CD14-positive monocyte (primary cell): ENCODE data around the gene SH3YL1. TPM values are rescaled to one million over a fixed set of nuclear protein-coding genes. Genes with fewer than 3 reads are reported as not detected.

ENCODE experiments used
- DNase-seq, 3 donors: peaks; one replicate each; pipeline ENCODE4 v3.0.0-alpha.2; 2011 to 2022
- H2AFZ ChIP-seq: 2 replicates; pipeline ENCODE4 v1.6.0; 2012; ENCODE audit warnings: mild to moderate bottlenecking, low read depth, low read length, inconsistent platforms; ENCODE audit not compliant: insufficient read depth, poor library complexity, severe bottlenecking
- H3K27ac ChIP-seq, 2 donors: 1 replicate in 1 of 2; 2 replicates in 1 of 2; pipeline ENCODE4 v1.5.1; 2012 to 2013; ENCODE audit warnings: low read length in 2 of 2, control low read depth in 1 of 2, inconsistent platforms in 1 of 2, low read depth in 1 of 2, mild to moderate bottlenecking in 1 of 2
- H3K27me3 ChIP-seq, 2 donors: one replicate each; pipeline versions ENCODE4 v1.6.0 to v1.6.1; 2011 to 2013; ENCODE audit warnings: low read length in 2 of 2; ENCODE audit not compliant: control insufficient read depth in 2 of 2, insufficient read depth in 2 of 2
- H3K36me3 ChIP-seq, 2 donors: replicated peaks in 1 of 2; 1 replicate in 1 of 2; 2 replicates in 1 of 2; pipeline versions ENCODE4 v1.5.1 to v1.6.1; 2012 to 2013; ENCODE audit warnings: low read length in 2 of 2, control low read depth in 1 of 2, inconsistent platforms in 1 of 2, mild to moderate bottlenecking in 1 of 2; ENCODE audit not compliant: insufficient read depth in 2 of 2, control insufficient read depth in 1 of 2
- H3K4me1 ChIP-seq, 2 donors: 1 replicate in 1 of 2; 2 replicates in 1 of 2; pipeline versions ENCODE4 v1.5.1 to v1.6.1; 2012 to 2013; ENCODE audit warnings: low read length in 2 of 2, control low read depth in 1 of 2, inconsistent platforms in 1 of 2, mild to moderate bottlenecking in 1 of 2, moderate library complexity in 1 of 2; ENCODE audit not compliant: insufficient read depth in 2 of 2, control insufficient read depth in 1 of 2
- H3K4me2 ChIP-seq: replicated peaks from 2 replicates; pipeline ENCODE3; 2012; ENCODE audit warnings: low read length, moderate library complexity, mild to moderate bottlenecking; ENCODE audit not compliant: poor library complexity, severe bottlenecking; ENCODE audit errors: extremely low read depth
- H3K4me3 ChIP-seq, 3 experiments: fragments of 200-600 bp in 1 of 3; sonication (generic) in 1 of 3; replicated peaks in 1 of 3; 1 replicate in 2 of 3; 2 replicates in 1 of 3; pipeline ENCODE4 v1.5.1; 2011 to 2013; ENCODE audit warnings: low read length in 3 of 3, mild to moderate bottlenecking in 3 of 3, control low read depth in 2 of 3, low read depth in 2 of 3, inconsistent platforms in 1 of 3, moderate library complexity in 1 of 3
- H3K79me2 ChIP-seq: 2 replicates; pipeline ENCODE4 v1.6.0; 2012; ENCODE audit warnings: mild to moderate bottlenecking, control low read depth, inconsistent platforms, low read length, moderate library complexity; ENCODE audit not compliant: insufficient read depth
- H3K9ac ChIP-seq: 2 replicates; pipeline ENCODE4 v1.6.0; 2017; ENCODE audit warnings: low read length, mild to moderate bottlenecking; ENCODE audit not compliant: insufficient read depth, poor library complexity, severe bottlenecking
- H3K9me3 ChIP-seq, 2 donors: replicated peaks in 1 of 2; 1 replicate in 1 of 2; 2 replicates in 1 of 2; pipeline versions ENCODE4 v1.5.1 to v1.6.1; 2012 to 2013; ENCODE audit warnings: low read length in 2 of 2, control low read depth in 1 of 2; ENCODE audit not compliant: control insufficient read depth in 1 of 2, insufficient read depth in 1 of 2
- H4K20me1 ChIP-seq: 2 replicates; pipeline ENCODE4 v1.6.0; 2012; ENCODE audit warnings: mild to moderate bottlenecking, low read length, control low read depth, moderate library complexity; ENCODE audit not compliant: insufficient read depth
- H3K27ac Mint-ChIP-seq, 7 donors: one replicate each; pipeline ENCODE4 v1.8.0; 2020; ENCODE audit warnings: mild to moderate bottlenecking in 7 of 7, mixed read lengths in 7 of 7, moderate library complexity in 6 of 7, inconsistent platforms in 2 of 7
- H3K27me3 Mint-ChIP-seq, 3 donors: one replicate each; pipeline ENCODE4 v1.8.0; 2021 to 2022; ENCODE audit warnings: low read depth in 3 of 3, mild to moderate bottlenecking in 3 of 3, mixed read lengths in 3 of 3, moderate library complexity in 3 of 3, inconsistent platforms in 1 of 3
- H3K36me3 Mint-ChIP-seq, 2 donors: one replicate each; pipeline ENCODE4 v1.8.0; 2020; ENCODE audit warnings: mixed read lengths in 2 of 2, inconsistent platforms in 1 of 2, mild to moderate bottlenecking in 1 of 2
- H3K4me1 Mint-ChIP-seq: one replicate; pipeline ENCODE4 v1.8.0; 2020; ENCODE audit warnings: mild to moderate bottlenecking, mixed read lengths
- H3K4me3 Mint-ChIP-seq, 2 donors: one replicate each; pipeline ENCODE4 v1.8.0; 2020; ENCODE audit warnings: mild to moderate bottlenecking in 2 of 2, mixed read lengths in 2 of 2, moderate library complexity in 1 of 2
- H3K9me3 Mint-ChIP-seq, 7 donors: one replicate each; pipeline ENCODE4 v1.8.0; 2020 to 2022; ENCODE audit warnings: mixed read lengths in 7 of 7, mild to moderate bottlenecking in 6 of 7, moderate library complexity in 6 of 7, inconsistent platforms in 2 of 7
- WGBS: methylation state at CpG from one replicate; pipeline ENCODE4 v1.1.5; 2013; ENCODE audit warnings: missing lambda C conversion rate; ENCODE audit not compliant: insufficient coverage; 5-methylcytosine and 5-hydroxymethylcytosine counted together
- intact Hi-C, 2 donors: fragments of 100-400 bp; cut with micrococcal nuclease; formaldehyde crosslinking; loops; one replicate each; pipeline versions ENCODE4 v1.15.0 to v1.15.1; 2023
- polyA plus RNA-seq, 3 donors: library from polyadenylated mRNA; depleted of rRNA in 1 of 3; unstranded in 2 of 3; stranded (reverse) in 1 of 3; fragments of 300-500 nt in 2 of 3; fragments of >200 nt in 1 of 3; fragmentation: Illumina TruSeq in 2 of 3; gene quantifications; 1 replicate in 2 of 3; 2 replicates in 1 of 3; pipeline ENCODE4 v1.2.3, GENCODE V29; 2012 to 2021
- TF ChIP-seq, protein P1 (sequence below): fragments of 200-600 bp; IDR thresholded peaks from one replicate; pipeline ENCODE4 v1.8.0; 2022; ENCODE audit warnings: antibody characterized with exemption, mild to moderate bottlenecking

SH3YL1 gene
- polyA plus RNA-seq, 3 donors = 2.4 to 11.7 (median 4.0) TPM

DNA sequence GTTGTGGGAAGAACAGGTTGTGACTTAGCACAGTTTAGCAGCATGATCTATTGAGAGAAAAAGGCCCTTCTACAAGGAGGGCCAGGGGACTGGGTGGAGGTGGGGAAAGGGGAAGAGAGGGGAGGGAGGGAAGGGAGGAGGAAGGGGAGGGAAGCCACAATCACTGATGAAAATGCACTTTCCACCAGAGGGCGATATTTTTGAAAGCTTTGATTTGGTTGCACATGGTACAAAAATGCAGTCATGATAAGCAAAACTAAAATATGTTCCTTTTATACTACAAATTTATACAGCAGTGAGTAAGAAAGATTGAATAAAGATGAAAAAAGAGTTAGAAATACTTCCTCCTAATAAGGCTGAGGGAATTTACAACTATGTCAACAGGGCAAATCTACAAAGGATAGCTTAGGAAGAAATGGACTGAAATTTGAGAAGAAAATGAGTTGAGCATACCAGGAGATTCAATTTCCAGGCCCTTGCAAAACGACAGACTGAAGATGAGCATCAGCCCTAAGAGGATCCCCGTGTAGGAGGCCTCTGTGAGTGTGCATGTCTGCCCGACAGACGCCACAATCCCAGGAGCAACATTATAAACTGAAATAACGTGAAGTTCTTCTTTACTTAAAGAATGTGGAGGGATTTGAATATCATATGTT, 17.2 kb downstream of the SH3YL1 start:
- H3K9me3 ChIP-seq = no peaks in the 10 kb centered on the region
- H3K4me1 ChIP-seq = no peaks in the 10 kb centered on the region
- no peak overlapping the region for H3K4me2 ChIP-seq
- H2AFZ ChIP-seq = no peak overlapping the region
- H3K9ac ChIP-seq = no peak overlapping the region
- H3K4me1 Mint-ChIP-seq = no peaks in the 10 kb centered on the region
- H3K4me3 ChIP-seq = no peak overlapping the region
- H4K20me1 ChIP-seq = no peaks in the 10 kb centered on the region
- DNase-seq = peak; percentile 17 to 37 (median 25)
- no peak overlapping the region for H3K27ac Mint-ChIP-seq
- no peak overlapping the region for H3K27ac ChIP-seq
- no peaks in the 10 kb centered on the region for H3K79me2 ChIP-seq
- no peak overlapping the region for H3K4me3 Mint-ChIP-seq
- WGBS = 76% methylated on average over 2 of the region's 6 CpGs
- peaks cover 7 to 17% of the 10 kb centered on the region in 2 donors for H3K36me3 ChIP-seq
- TF ChIP-seq, protein P1, sequence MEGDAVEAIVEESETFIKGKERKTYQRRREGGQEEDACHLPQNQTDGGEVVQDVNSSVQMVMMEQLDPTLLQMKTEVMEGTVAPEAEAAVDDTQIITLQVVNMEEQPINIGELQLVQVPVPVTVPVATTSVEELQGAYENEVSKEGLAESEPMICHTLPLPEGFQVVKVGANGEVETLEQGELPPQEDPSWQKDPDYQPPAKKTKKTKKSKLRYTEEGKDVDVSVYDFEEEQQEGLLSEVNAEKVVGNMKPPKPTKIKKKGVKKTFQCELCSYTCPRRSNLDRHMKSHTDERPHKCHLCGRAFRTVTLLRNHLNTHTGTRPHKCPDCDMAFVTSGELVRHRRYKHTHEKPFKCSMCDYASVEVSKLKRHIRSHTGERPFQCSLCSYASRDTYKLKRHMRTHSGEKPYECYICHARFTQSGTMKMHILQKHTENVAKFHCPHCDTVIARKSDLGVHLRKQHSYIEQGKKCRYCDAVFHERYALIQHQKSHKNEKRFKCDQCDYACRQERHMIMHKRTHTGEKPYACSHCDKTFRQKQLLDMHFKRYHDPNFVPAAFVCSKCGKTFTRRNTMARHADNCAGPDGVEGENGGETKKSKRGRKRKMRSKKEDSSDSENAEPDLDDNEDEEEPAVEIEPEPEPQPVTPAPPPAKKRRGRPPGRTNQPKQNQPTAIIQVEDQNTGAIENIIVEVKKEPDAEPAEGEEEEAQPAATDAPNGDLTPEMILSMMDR = peak; percentile 73
- intact Hi-C loops = no loop called here
- H3K9me3 Mint-ChIP-seq = peaks cover 0 to 3% (median 0%) of the 10 kb centered on the region in 7 donors
- H3K36me3 Mint-ChIP-seq = peaks cover 12 to 23% of the 10 kb centered on the region in 2 donors
- no peaks in the 10 kb centered on the region for H3K27me3 Mint-ChIP-seq
- no peaks in the 10 kb centered on the region for H3K27me3 ChIP-seq

DNA sequence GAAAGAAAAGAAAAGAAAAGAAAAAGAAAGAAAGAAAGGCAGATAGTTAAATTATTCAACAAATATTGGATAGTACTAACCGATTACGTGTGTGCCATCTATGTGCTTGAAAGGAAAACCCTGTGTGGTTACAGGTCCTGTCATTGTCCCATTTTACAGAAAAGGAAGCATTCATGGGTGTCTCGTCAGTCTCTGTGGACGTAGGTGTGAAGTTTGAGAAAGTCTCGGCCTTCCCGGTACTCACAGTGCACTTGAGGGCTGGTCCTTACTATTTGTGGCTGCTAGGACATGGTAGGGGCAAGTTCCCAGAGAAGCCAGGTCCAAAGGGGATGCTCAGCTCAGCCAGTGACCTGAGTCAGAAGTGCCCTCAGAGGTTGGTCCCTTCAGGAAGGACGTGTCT, 19.3 kb downstream of the SH3YL1 start:
- Histone ChIP-seq H3K27me3 (no peaks in the 10 kb centered on the region), H3K4me3 (no peak overlapping the region), H3K79me2 (no peaks in the 10 kb centered on the region), H4K20me1 (no peaks in the 10 kb centered on the region), H3K9ac (no peak overlapping the region), H3K27ac (no peak overlapping the region), H3K4me1 (no peaks in the 10 kb centered on the region), H2AFZ (no peak overlapping the region), H3K4me2 (no peak overlapping the region), H3K36me3 (peaks cover 7 to 17% of the 10 kb centered on the region in 2 donors), H3K9me3 (no peaks in the 10 kb centered on the region)
- H3K9me3 Mint-ChIP-seq = peaks cover 0 to 5% (median 2%) of the 10 kb centered on the region in 7 donors
- intact Hi-C loops = no loop called here
- no peaks in the 10 kb centered on the region for H3K27me3 Mint-ChIP-seq
- peaks cover 16 to 29% of the 10 kb centered on the region in 2 donors for H3K36me3 Mint-ChIP-seq
- H3K4me1 Mint-ChIP-seq = no peaks in the 10 kb centered on the region
- no peak overlapping the region for H3K4me3 Mint-ChIP-seq
- WGBS = 94% methylated on average over 6 of the region's 7 CpGs
- TF ChIP-seq, protein P1 = no peak
- no peak for DNase-seq
- no peak overlapping the region for H3K27ac Mint-ChIP-seq
